Lower lobe of right lung (tissue), 2 donors: Measurements from ENCODE around the gene CRADD. TPM values are rescaled to one million over a fixed set of nuclear protein-coding genes. Genes with fewer than 3 reads are reported as not detected.
A peak's percentile ranks its signal among the peaks of the same experiment; 100 is the strongest.

Source experiments
- ATAC-seq, 2 donors: fragments of 200-7000 bp; cut with Tn5 transposase; one replicate each; pipeline ENCODE4 v1.9.1; 2020 to 2022; ENCODE audit warnings: mild to moderate bottlenecking in 2 of 2, moderate library complexity in 2 of 2
- DNase-seq: peaks from one replicate; pipeline ENCODE4 v3.0.0-alpha.2; 2020
- H3K27ac ChIP-seq: fragments of 200-600 bp; one replicate; pipeline ENCODE4 v1.8.0; 2022
- H3K27me3 ChIP-seq: fragments of 200-600 bp; one replicate; pipeline ENCODE4 v1.8.0; 2022; ENCODE audit warnings: low read depth
- H3K36me3 ChIP-seq: fragments of 200-600 bp; one replicate; pipeline ENCODE4 v1.8.0; 2022; ENCODE audit warnings: mild to moderate bottlenecking
- H3K4me1 ChIP-seq: fragments of 200-600 bp; one replicate; pipeline ENCODE4 v1.8.0; 2022
- H3K4me3 ChIP-seq: fragments of 200-600 bp; one replicate; pipeline ENCODE4 v1.8.0; 2022; ENCODE audit warnings: mild to moderate bottlenecking
- H3K9me3 ChIP-seq: fragments of 200-600 bp; one replicate; pipeline ENCODE4 v1.8.0; 2022
- CTCF ChIP-seq: fragments of 200-600 bp; IDR thresholded peaks from one replicate; pipeline ENCODE4 v1.8.0; 2022; ENCODE audit warnings: antibody characterized with exemption, mild to moderate bottlenecking
- intact Hi-C: fragments of 100-400 bp; cut with DNase I; formaldehyde crosslinking; loops from one replicate; pipeline ENCODE4 v1.11.0; 2022
- total RNA-seq: library from RNA; stranded (reverse); fragmentation: NEBNext Ultra II Directional; extraction: Animal tissue kit (Norgen Biotek cat#: 25700); gene quantifications from one replicate; pipeline ENCODE4 v1.2.1, GENCODE V29; 2021
- donor health status: DM: no; HTN: yes; CAD: no; lungs with severe emphysema.

Gene CRADD
- total RNA-seq, 1 donor from 2014 or later, result 16.5 TPM

GRCh38 chr12:93784339-93785086 lies 107.3 kb downstream of the CRADD start:
- H3K27ac ChIP-seq, result peak overlapping the region; percentile 78
- intact Hi-C loops, result no loop called here
- H3K27me3 ChIP-seq, result no peaks in the 10 kb centered on the region
- no peaks in the 10 kb centered on the region for H3K36me3 ChIP-seq
- ATAC-seq, result peak; percentile 64 to 75
- H3K9me3 ChIP-seq, result no peaks in the 10 kb centered on the region
- no peak overlapping the region for H3K4me3 ChIP-seq
- peaks cover 31% of the 10 kb centered on the region for H3K4me1 ChIP-seq
- DNase-seq, result no peak
- no peak for TF ChIP-seq CTCF

GRCh38 chr12:93785249-93786010 lies 108.3 kb downstream of the CRADD start:
- no peaks in the 10 kb centered on the region for H3K9me3 ChIP-seq
- H3K27me3 ChIP-seq, result no peaks in the 10 kb centered on the region
- DNase-seq (no peak), ATAC-seq (peak; percentile 95 to 98)
- H3K27ac ChIP-seq, result peak overlapping the region; percentile 78
- H3K36me3 ChIP-seq, result no peaks in the 10 kb centered on the region
- H3K4me3 ChIP-seq, result no peak overlapping the region
- TF ChIP-seq CTCF, result no peak
- intact Hi-C loops, result no loop called here
- peaks cover 25% of the 10 kb centered on the region for H3K4me1 ChIP-seq

- no peak for ATAC-seq
- no peak overlapping the region for H3K4me3 ChIP-seq
- H3K27me3 ChIP-seq, result no peaks in the 10 kb centered on the region
- H3K27ac ChIP-seq, result no peak overlapping the region
- no peaks in the 10 kb centered on the region for H3K9me3 ChIP-seq
- TF ChIP-seq CTCF, result no peak
- no peaks in the 10 kb centered on the region for H3K36me3 ChIP-seq
- intact Hi-C loops, result no loop called here
- peaks cover 25% of the 10 kb centered on the region for H3K4me1 ChIP-seq
- no peak for DNase-seq
Measured at GRCh38 chr12:93786656-93787397, 109.7 kb downstream of the CRADD start.

GRCh38 chr12:93788853-93789252 lies 111.7 kb downstream of the CRADD start:
- Histone ChIP-seq H3K9me3 (no peaks in the 10 kb centered on the region), H3K4me3 (no peak overlapping the region), H3K36me3 (no peaks in the 10 kb centered on the region), H3K27me3 (no peaks in the 10 kb centered on the region), H3K4me1 (peaks cover 21% of the 10 kb centered on the region), H3K27ac (no peak overlapping the region)
- DNase-seq (no peak), ATAC-seq (no peak)
- no peak for TF ChIP-seq CTCF
- intact Hi-C loops, result no loop called here

- Histone ChIP-seq H3K9me3 (no peaks in the 10 kb centered on the region), H3K27me3 (no peaks in the 10 kb centered on the region), H3K4me1 (peaks cover 12% of the 10 kb centered on the region), H3K4me3 (no peak overlapping the region), H3K36me3 (no peaks in the 10 kb centered on the region), H3K27ac (no peak overlapping the region)
- ATAC-seq, result no peak
- intact Hi-C loops, result no loop called here
- DNase-seq, result no peak
- no peak for TF ChIP-seq CTCF
Measured at GRCh38 chr12:93789767-93790166, 112.6 kb downstream of the CRADD start.
